SK-N-SH treated with all-trans-retinoic acid at 6 μM for 48 hours (cell line): ENCODE measurements around the gene HSPB7.

ENCODE experiments used
- ATAC-seq: fragments of 200-7000 bp; cut with Tn5 transposase; 3 replicates; pipeline ENCODE4 v1.9.1; 2020; ENCODE audit warnings: mild to moderate bottlenecking, moderate library complexity
- ARNTL ChIP-seq: fragments of 450-650 bp; formaldehyde crosslinking; IDR thresholded peaks from 2 replicates; pipeline ENCODE4 v1.5.0; 2020; ENCODE audit warnings: low read depth, mild to moderate bottlenecking, moderate library complexity, borderline replicate concordance
- BACH2 ChIP-seq: fragments of 250-450 bp; sonication (Bioruptor Pico); IDR thresholded peaks from 2 replicates; pipeline ENCODE4 v1.9.0; 2021; ENCODE audit warnings: mild to moderate bottlenecking, borderline replicate concordance
- CSDC2 ChIP-seq: fragments of 250-450 bp; sonication (Bioruptor Pico); IDR thresholded peaks from 2 replicates; pipeline ENCODE4 v1.5.0; 2020; ENCODE audit warnings: mild to moderate bottlenecking, moderate library complexity
- ESRRG ChIP-seq: fragments of 250-450 bp; sonication (Bioruptor Pico); IDR thresholded peaks from 2 replicates; pipeline ENCODE4 v1.6.1; 2021; ENCODE audit warnings: mild to moderate bottlenecking
- GLIS3 ChIP-seq: fragments of 250-450 bp; sonication (Bioruptor Pico); IDR thresholded peaks from 2 replicates; pipeline ENCODE4 v1.5.0; 2020; ENCODE audit warnings: mild to moderate bottlenecking, moderate library complexity
- ISL1 ChIP-seq: fragments of 250-450 bp; sonication (Bioruptor Pico); IDR thresholded peaks from 2 replicates; pipeline ENCODE4 v2.1.2; 2022; ENCODE audit warnings: mild to moderate bottlenecking, moderate library complexity
- SNAI2 ChIP-seq: fragments of 250-450 bp; sonication (Bioruptor Pico); IDR thresholded peaks from 2 replicates; pipeline ENCODE4 v1.5.0; 2020; ENCODE audit warnings: mild to moderate bottlenecking, moderate library complexity
- TCF4 ChIP-seq: fragments of 250-450 bp; sonication (Bioruptor Pico); IDR thresholded peaks from 2 replicates; pipeline ENCODE4 v1.8.0; 2021; ENCODE audit warnings: mild to moderate bottlenecking, moderate library complexity, borderline replicate concordance
- TOX ChIP-seq: fragments of 250-450 bp; sonication (Bioruptor Pico); IDR thresholded peaks from 2 replicates; pipeline ENCODE4 v1.8.0; 2021; ENCODE audit warnings: mild to moderate bottlenecking, moderate library complexity, borderline replicate concordance
- ZFP3 ChIP-seq: fragments of 250-450 bp; sonication (Bioruptor Pico); IDR thresholded peaks from 2 replicates; pipeline ENCODE4 v1.5.0; 2020; ENCODE audit warnings: mild to moderate bottlenecking, moderate library complexity
- ZFP30 ChIP-seq: fragments of 450-650 bp; formaldehyde crosslinking; IDR thresholded peaks from 2 replicates; pipeline ENCODE4 v1.5.0; 2022; ENCODE audit warnings: mild to moderate bottlenecking, moderate library complexity
- ZNF565 ChIP-seq: fragments of 450-650 bp; formaldehyde crosslinking; conservative IDR thresholded peaks from 2 replicates; pipeline ENCODE4 v1.5.0; 2020; ENCODE audit warnings: low read depth, mild to moderate bottlenecking, moderate library complexity
- ZNF70 ChIP-seq: fragments of 450-650 bp; formaldehyde crosslinking; IDR thresholded peaks from 2 replicates; pipeline ENCODE4 v1.5.0; 2020; ENCODE audit warnings: mild to moderate bottlenecking, moderate library complexity
- ZNF8 ChIP-seq: fragments of 450-650 bp; formaldehyde crosslinking; IDR thresholded peaks from 2 replicates; pipeline ENCODE4 v1.5.0; 2020; ENCODE audit warnings: mild to moderate bottlenecking, moderate library complexity
- TF ChIP-seq, protein P1 (sequence below): fragments of 250-450 bp; sonication (Bioruptor Pico); IDR thresholded peaks from 2 replicates; pipeline ENCODE4 v1.5.0; 2020; ENCODE audit warnings: mild to moderate bottlenecking, moderate library complexity
- TF ChIP-seq, protein P2 (sequence below): fragments of 250-450 bp; sonication (Bioruptor Pico); IDR thresholded peaks from 2 replicates; pipeline ENCODE4 v1.5.1; 2020; ENCODE audit warnings: low read depth, mild to moderate bottlenecking, moderate library complexity
- TF ChIP-seq, protein P3 (sequence below): fragments of 250-450 bp; sonication (Bioruptor Pico); IDR thresholded peaks from 2 replicates; pipeline ENCODE4 v1.8.0; 2020; ENCODE audit warnings: mild to moderate bottlenecking, moderate library complexity, borderline replicate concordance
- TF ChIP-seq, protein P4 (sequence below): fragments of 250-450 bp; sonication (Bioruptor Pico); IDR thresholded peaks from 2 replicates; pipeline ENCODE4 v1.5.1; 2021; ENCODE audit warnings: mild to moderate bottlenecking, moderate library complexity
- TF ChIP-seq, protein P5 (sequence below): fragments of 250-450 bp; sonication (Bioruptor Pico); IDR thresholded peaks from 2 replicates; pipeline ENCODE4 v1.8.0; 2021; ENCODE audit warnings: low read depth, mild to moderate bottlenecking, moderate library complexity, borderline replicate concordance

The HSPB7 gene

DNA sequence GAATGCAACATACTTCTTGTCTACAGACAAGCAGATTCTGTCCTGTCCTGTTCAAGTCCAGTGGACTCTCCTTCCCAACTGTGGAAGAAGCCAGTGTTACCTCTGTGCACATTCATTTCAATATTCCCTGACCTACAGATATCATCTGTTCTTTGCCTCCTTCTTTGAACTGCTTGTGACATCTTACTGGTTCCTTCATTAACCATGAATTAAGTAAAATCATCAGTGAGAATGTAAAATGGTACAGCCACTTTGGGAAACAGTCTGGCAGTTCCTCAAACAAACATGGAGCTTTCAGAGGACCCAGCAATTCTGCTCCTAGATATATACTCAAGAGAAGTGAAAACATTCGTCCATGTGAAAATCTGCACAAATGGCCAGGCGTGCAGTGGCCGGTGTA is 7.0 kb downstream of the HSPB7 start:
- TF ChIP-seq CSDC2 (CRISPR knock-in tag) (no peak), ZNF70 (no peak), ARNTL (no peak), SNAI2 (no peak), BACH2 (CRISPR knock-in tag) (no peak), ZFP30 (CRISPR knock-in tag) (no peak), ESRRG (CRISPR knock-in tag) (no peak), ISL1 (CRISPR knock-in tag) (no peak), ZNF565 (no peak)
- TF ChIP-seq, protein P1, sequence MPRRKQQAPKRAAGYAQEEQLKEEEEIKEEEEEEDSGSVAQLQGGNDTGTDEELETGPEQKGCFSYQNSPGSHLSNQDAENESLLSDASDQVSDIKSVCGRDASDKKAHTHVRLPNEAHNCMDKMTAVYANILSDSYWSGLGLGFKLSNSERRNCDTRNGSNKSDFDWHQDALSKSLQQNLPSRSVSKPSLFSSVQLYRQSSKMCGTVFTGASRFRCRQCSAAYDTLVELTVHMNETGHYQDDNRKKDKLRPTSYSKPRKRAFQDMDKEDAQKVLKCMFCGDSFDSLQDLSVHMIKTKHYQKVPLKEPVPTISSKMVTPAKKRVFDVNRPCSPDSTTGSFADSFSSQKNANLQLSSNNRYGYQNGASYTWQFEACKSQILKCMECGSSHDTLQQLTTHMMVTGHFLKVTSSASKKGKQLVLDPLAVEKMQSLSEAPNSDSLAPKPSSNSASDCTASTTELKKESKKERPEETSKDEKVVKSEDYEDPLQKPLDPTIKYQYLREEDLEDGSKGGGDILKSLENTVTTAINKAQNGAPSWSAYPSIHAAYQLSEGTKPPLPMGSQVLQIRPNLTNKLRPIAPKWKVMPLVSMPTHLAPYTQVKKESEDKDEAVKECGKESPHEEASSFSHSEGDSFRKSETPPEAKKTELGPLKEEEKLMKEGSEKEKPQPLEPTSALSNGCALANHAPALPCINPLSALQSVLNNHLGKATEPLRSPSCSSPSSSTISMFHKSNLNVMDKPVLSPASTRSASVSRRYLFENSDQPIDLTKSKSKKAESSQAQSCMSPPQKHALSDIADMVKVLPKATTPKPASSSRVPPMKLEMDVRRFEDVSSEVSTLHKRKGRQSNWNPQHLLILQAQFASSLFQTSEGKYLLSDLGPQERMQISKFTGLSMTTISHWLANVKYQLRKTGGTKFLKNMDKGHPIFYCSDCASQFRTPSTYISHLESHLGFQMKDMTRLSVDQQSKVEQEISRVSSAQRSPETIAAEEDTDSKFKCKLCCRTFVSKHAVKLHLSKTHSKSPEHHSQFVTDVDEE = no peak
- TF ChIP-seq, protein P2, sequence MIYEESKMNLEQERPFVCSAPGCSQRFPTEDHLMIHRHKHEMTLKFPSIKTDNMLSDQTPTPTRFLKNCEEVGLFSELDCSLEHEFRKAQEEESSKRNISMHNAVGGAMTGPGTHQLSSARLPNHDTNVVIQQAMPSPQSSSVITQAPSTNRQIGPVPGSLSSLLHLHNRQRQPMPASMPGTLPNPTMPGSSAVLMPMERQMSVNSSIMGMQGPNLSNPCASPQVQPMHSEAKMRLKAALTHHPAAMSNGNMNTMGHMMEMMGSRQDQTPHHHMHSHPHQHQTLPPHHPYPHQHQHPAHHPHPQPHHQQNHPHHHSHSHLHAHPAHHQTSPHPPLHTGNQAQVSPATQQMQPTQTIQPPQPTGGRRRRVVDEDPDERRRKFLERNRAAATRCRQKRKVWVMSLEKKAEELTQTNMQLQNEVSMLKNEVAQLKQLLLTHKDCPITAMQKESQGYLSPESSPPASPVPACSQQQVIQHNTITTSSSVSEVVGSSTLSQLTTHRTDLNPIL (CRISPR knock-in tag) = no peak
- TF ChIP-seq, protein P3, sequence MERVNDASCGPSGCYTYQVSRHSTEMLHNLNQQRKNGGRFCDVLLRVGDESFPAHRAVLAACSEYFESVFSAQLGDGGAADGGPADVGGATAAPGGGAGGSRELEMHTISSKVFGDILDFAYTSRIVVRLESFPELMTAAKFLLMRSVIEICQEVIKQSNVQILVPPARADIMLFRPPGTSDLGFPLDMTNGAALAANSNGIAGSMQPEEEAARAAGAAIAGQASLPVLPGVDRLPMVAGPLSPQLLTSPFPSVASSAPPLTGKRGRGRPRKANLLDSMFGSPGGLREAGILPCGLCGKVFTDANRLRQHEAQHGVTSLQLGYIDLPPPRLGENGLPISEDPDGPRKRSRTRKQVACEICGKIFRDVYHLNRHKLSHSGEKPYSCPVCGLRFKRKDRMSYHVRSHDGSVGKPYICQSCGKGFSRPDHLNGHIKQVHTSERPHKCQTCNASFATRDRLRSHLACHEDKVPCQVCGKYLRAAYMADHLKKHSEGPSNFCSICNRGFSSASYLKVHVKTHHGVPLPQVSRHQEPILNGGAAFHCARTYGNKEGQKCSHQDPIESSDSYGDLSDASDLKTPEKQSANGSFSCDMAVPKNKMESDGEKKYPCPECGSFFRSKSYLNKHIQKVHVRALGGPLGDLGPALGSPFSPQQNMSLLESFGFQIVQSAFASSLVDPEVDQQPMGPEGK (CRISPR knock-in tag) = no peak
- TF ChIP-seq, protein P4, sequence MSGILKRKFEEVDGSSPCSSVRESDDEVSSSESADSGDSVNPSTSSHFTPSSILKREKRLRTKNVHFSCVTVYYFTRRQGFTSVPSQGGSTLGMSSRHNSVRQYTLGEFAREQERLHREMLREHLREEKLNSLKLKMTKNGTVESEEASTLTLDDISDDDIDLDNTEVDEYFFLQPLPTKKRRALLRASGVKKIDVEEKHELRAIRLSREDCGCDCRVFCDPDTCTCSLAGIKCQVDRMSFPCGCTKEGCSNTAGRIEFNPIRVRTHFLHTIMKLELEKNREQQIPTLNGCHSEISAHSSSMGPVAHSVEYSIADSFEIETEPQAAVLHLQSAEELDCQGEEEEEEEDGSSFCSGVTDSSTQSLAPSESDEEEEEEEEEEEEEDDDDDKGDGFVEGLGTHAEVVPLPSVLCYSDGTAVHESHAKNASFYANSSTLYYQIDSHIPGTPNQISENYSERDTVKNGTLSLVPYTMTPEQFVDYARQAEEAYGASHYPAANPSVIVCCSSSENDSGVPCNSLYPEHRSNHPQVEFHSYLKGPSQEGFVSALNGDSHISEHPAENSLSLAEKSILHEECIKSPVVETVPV (CRISPR knock-in tag) = no peak
- TF ChIP-seq, protein P5, sequence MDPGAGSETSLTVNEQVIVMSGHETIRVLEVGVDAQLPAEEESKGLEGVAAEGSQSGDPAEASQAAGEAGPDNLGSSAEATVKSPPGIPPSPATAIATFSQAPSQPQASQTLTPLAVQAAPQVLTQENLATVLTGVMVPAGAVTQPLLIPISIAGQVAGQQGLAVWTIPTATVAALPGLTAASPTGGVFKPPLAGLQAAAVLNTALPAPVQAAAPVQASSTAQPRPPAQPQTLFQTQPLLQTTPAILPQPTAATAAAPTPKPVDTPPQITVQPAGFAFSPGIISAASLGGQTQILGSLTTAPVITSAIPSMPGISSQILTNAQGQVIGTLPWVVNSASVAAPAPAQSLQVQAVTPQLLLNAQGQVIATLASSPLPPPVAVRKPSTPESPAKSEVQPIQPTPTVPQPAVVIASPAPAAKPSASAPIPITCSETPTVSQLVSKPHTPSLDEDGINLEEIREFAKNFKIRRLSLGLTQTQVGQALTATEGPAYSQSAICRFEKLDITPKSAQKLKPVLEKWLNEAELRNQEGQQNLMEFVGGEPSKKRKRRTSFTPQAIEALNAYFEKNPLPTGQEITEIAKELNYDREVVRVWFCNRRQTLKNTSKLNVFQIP (CRISPR knock-in tag) = no peak
- ATAC-seq = no peak

DNA sequence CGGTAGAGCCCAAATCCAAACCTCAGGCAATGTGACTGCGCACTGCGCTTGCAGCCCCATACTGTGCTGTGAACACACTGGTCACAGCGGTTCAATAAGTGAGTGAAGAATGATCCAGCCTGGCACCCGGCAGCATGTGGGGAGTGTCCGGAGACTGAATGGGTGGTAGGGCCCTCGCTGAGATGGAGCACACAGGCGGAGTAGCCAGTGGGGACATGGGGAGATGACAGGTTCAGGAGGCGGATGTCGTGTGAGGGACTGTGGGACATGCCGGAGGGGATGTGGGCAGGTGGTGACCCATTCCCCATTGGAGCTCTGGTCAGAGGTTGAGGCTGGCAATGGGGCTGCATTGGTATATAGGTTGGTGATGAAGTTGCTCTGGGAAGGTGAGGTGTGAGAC is 8.2 kb downstream of the HSPB7 start:
- ATAC-seq = no peak
- TF ChIP-seq, protein P2 (CRISPR knock-in tag) = no peak
- TF ChIP-seq GLIS3 (CRISPR knock-in tag) = no peak
- no peak for TF ChIP-seq ZFP30 (CRISPR knock-in tag)
- no peak for TF ChIP-seq TCF4 (CRISPR knock-in tag)
- TF ChIP-seq, protein P4 (CRISPR knock-in tag) = no peak
- TF ChIP-seq, protein P1 = no peak
- no peak for TF ChIP-seq ZNF565
- TF ChIP-seq BACH2 (CRISPR knock-in tag) = no peak
- no peak for TF ChIP-seq TOX (CRISPR knock-in tag)
- no peak for TF ChIP-seq ZNF8
- TF ChIP-seq SNAI2 = no peak
- no peak for TF ChIP-seq ZFP3
- TF ChIP-seq, protein P5 (CRISPR knock-in tag) = no peak
